Measurements from ENCODE around the gene SLC1A4.
"Not testable (repeated sequence)": the region's sequence is repeated elsewhere in the genome, so short reads cannot be mapped to it uniquely, and the experiment has no call there.

The SLC1A4 gene

GRCh38 chr2:64989126-64989981 lies at the start of gene SLC1A4:
SLC1A4 (plus strand) TSS chr2:64989399; CDS start chr2:64989644, 245 bp downstream.
- peak; percentile 94 for DNase-seq

- DNase-seq: no peak
Measured at GRCh38 chr2:64941143-64941542, 48.1 kb upstream of the SLC1A4 start.

- DNase-seq: no peak
Measured at GRCh38 chr2:64941801-64942200, 47.4 kb upstream of the SLC1A4 start.

- no peak for DNase-seq
Measured at GRCh38 chr2:64942693-64943092, 46.5 kb upstream of the SLC1A4 start.

- DNase-seq: peak; percentile 63
Measured at GRCh38 chr2:64943387-64944150, 45.6 kb upstream of the SLC1A4 start.

- no peak for DNase-seq
Measured at GRCh38 chr2:64944484-64944883, 44.7 kb upstream of the SLC1A4 start.

GRCh38 chr2:64945973-64946768 lies 43.0 kb upstream of the SLC1A4 start:
- DNase-seq: peak; percentile 62

GRCh38 chr2:64946769-64947247 lies 42.4 kb upstream of the SLC1A4 start:
- DNase-seq: no peak

- DNase-seq: no peak
Measured at GRCh38 chr2:64947885-64948284, 41.3 kb upstream of the SLC1A4 start.

- no peak for DNase-seq
Measured at GRCh38 chr2:64950226-64951160, 38.7 kb upstream of the SLC1A4 start.

GRCh38 chr2:64951306-64951953 lies 37.8 kb upstream of the SLC1A4 start:
- peak; percentile 47 for DNase-seq

- no peak for DNase-seq
Measured at GRCh38 chr2:64952096-64952495, 37.1 kb upstream of the SLC1A4 start.

- no peak for DNase-seq
Measured at GRCh38 chr2:64952511-64953482, 36.4 kb upstream of the SLC1A4 start.

GRCh38 chr2:64955467-64955866 lies 33.7 kb upstream of the SLC1A4 start:
- no peak for DNase-seq

- no peak for DNase-seq
Measured at GRCh38 chr2:64957109-64957903, 31.9 kb upstream of the SLC1A4 start.

- DNase-seq: no peak
Measured at GRCh38 chr2:64958556-64958955, 30.6 kb upstream of the SLC1A4 start.

GRCh38 chr2:64960819-64961218 lies 28.4 kb upstream of the SLC1A4 start:
- no peak for DNase-seq

- DNase-seq: not testable (repeated sequence)
Measured at GRCh38 chr2:64963138-64963537, 26.1 kb upstream of the SLC1A4 start.

- DNase-seq: no peak
Measured at GRCh38 chr2:64963719-64964118, 25.5 kb upstream of the SLC1A4 start.

Measured in femur (tissue), 1 donor.